GM12878 (cell line): ENCODE data around the gene CLSTN2. TPM values are rescaled to one million over a fixed set of nuclear protein-coding genes. Genes with fewer than 3 reads are reported as not detected.

Experiments used
- ATAC-seq: fragments of 200-7000 bp; cut with Tn5 transposase; 3 replicates; pipeline ENCODE4 v1.9.1; 2020; ENCODE audit warnings: mild to moderate bottlenecking, moderate library complexity
- BruUV-seq: library from RNA; stranded (reverse); fragments of 400-500 nt; replicated peaks from 2 replicates; lab custom pipeline; 2021; lab: Mats Ljungman, UMichigan
- CTCF ChIA-PET: fragments of 300-600 bp; sonication (Branson Sonifier 250); formaldehyde crosslinking; extraction: SDS; loops from one replicate; lab custom pipeline; 2021; ENCODE audit warnings: inconsistent platforms; lab: Yijun Ruan, JAX
- POLR2A ChIA-PET: fragments of 350-600 bp; formaldehyde crosslinking; extraction: SDS; loops from one replicate; lab custom pipeline; 2021; ENCODE audit warnings: inconsistent platforms; lab: Charles Lee
- RAD21 ChIA-PET: fragments of 300-600 bp; sonication (Branson Sonifier 250); formaldehyde crosslinking; loops from one replicate; lab custom pipeline; 2023; ENCODE audit warnings: antibody characterized with exemption; ENCODE audit not compliant: unreplicated experiment; lab: Charles Lee
- SMC1A ChIA-PET: fragments of 300-600 bp; sonication (Branson Sonifier 250); formaldehyde crosslinking; loops from one replicate; lab custom pipeline; 2023; ENCODE audit not compliant: unreplicated experiment, uncharacterized antibody; lab: Charles Lee
- DNase-seq: peaks from one replicate; pipeline ENCODE4 v3.0.0-alpha.2; 2011; ENCODE audit warnings: low read depth, low spot score
- FAIRE-seq: peaks from 3 replicates; lab custom pipeline; 2011; peaks lifted over from hg19 to GRCh38; lab: Jason Lieb, UNC
- H2AFZ ChIP-seq: 2 replicates; pipeline ENCODE4 v1.6.0; 2011; ENCODE audit warnings: low read depth, low read length, control low read depth; ENCODE audit not compliant: control insufficient read depth
- H3K27ac ChIP-seq: 2 replicates; pipeline ENCODE4 v1.5.1; 2011; ENCODE audit warnings: control low read depth; ENCODE audit not compliant: control insufficient read depth, insufficient read depth
- H3K27me3 ChIP-seq, 2 experiments: replicated peaks in 1 of 2; 2 replicates each; pipeline versions ENCODE4 v1.6.0 to v1.6.1; 2011; ENCODE audit warnings: low read length in 1 of 2; ENCODE audit not compliant: control insufficient read depth in 2 of 2, insufficient read depth in 2 of 2
- H3K36me3 ChIP-seq, 2 experiments: 2 replicates each; pipeline ENCODE4 v1.5.1; 2011; ENCODE audit warnings: low read length in 1 of 2; ENCODE audit not compliant: control insufficient read depth in 2 of 2, insufficient read depth in 2 of 2
- H3K4me1 ChIP-seq: 2 replicates; pipeline ENCODE4 v1.6.1; 2011; ENCODE audit warnings: mild to moderate bottlenecking, low read length, moderate library complexity, mixed read lengths; ENCODE audit not compliant: control insufficient read depth, insufficient read depth
- H3K4me2 ChIP-seq: 2 replicates; pipeline ENCODE4 v1.6.0; 2011; ENCODE audit warnings: control low read depth; ENCODE audit not compliant: control insufficient read depth, insufficient read depth
- H3K4me3 ChIP-seq: fragments of 200-600 bp; sonication (generic); 2 replicates; pipeline ENCODE4 v1.5.1; 2016
- H3K79me2 ChIP-seq: 2 replicates; pipeline ENCODE4 v1.6.0; 2011; ENCODE audit warnings: low read length; ENCODE audit not compliant: control insufficient read depth, insufficient read depth
- H3K9ac ChIP-seq: 2 replicates; pipeline ENCODE4 v1.8.0; 2011; ENCODE audit warnings: low read length, control low read depth, mixed read lengths; ENCODE audit not compliant: control insufficient read depth, insufficient read depth
- H3K9me3 ChIP-seq: replicated peaks from 3 replicates; pipeline ENCODE4 v1.5.1; 2011; ENCODE audit warnings: mild to moderate bottlenecking, low read length; ENCODE audit not compliant: control insufficient read depth, insufficient read depth
- H4K20me1 ChIP-seq: 2 replicates; pipeline ENCODE4 v1.6.0; 2011; ENCODE audit not compliant: control insufficient read depth, insufficient read depth
- ASH2L ChIP-seq: fragments of 300-600, 200-600 bp; sonication (generic); IDR thresholded peaks from 2 replicates; pipeline ENCODE4 v1.6.1; 2017; ENCODE audit warnings: low read depth, mild to moderate bottlenecking, borderline replicate concordance
- ATF2 ChIP-seq: IDR thresholded peaks from 2 replicates; pipeline ENCODE4 v1.6.1; 2012; ENCODE audit warnings: low read length, inconsistent platforms
- BCL11A ChIP-seq: IDR thresholded peaks from 2 replicates; pipeline ENCODE4 v1.6.1; 2011; ENCODE audit warnings: low read depth, low read length
- CEBPB ChIP-seq, 2 experiments: fragments of 150-350 bp in 1 of 2; IDR thresholded peaks; 2 replicates each; pipeline ENCODE4 v1.6.1; 2012 to 2014; ENCODE audit warnings: low read depth in 2 of 2, low read length in 2 of 2, borderline replicate concordance in 1 of 2, inconsistent platforms in 1 of 2
- CREB1 ChIP-seq: IDR thresholded peaks from 2 replicates; pipeline ENCODE4 v1.6.1; 2012; ENCODE audit warnings: low read depth, mild to moderate bottlenecking, inconsistent platforms
- CREM ChIP-seq: IDR thresholded peaks from 2 replicates; pipeline ENCODE4 v1.6.1; 2014; ENCODE audit warnings: antibody characterized with exemption, low read depth
- IRF3 ChIP-seq: fragments of 450-650 bp; IDR thresholded peaks from 2 replicates; pipeline ENCODE4 v1.6.1; 2014; ENCODE audit warnings: mild to moderate bottlenecking
- KLF5 ChIP-seq: fragments of 450-650 bp; IDR thresholded peaks from 2 replicates; pipeline ENCODE4 v1.6.1; 2014; ENCODE audit warnings: mild to moderate bottlenecking; ENCODE audit not compliant: partially characterized antibody
- MYB ChIP-seq: fragments of 150-350 bp; IDR thresholded peaks from 2 replicates; pipeline ENCODE4 v1.6.1; 2014; ENCODE audit warnings: mild to moderate bottlenecking, low read depth, low read length, borderline replicate concordance
- NRF1 ChIP-seq: conservative IDR thresholded peaks from 2 replicates; pipeline ENCODE4 v1.6.1; 2011; ENCODE audit warnings: mild to moderate bottlenecking, low read depth, low read length, improper control_type of control experiment
- PKNOX1 ChIP-seq: fragments of 450-650 bp; IDR thresholded peaks from 2 replicates; pipeline ENCODE4 v1.6.1; 2016; ENCODE audit warnings: mild to moderate bottlenecking
- RFX5 ChIP-seq: IDR thresholded peaks from 2 replicates; pipeline ENCODE4 v1.6.1; 2011; ENCODE audit warnings: low read depth, low read length, improper control_type of control experiment
- SPI1 ChIP-seq: IDR thresholded peaks from 2 replicates; pipeline ENCODE4 v1.6.1; 2011; ENCODE audit warnings: low read depth, mild to moderate bottlenecking, low read length, moderate library complexity, borderline replicate concordance; ENCODE audit not compliant: insufficient read depth
- TAF1 ChIP-seq: IDR thresholded peaks from 2 replicates; pipeline ENCODE4 v1.6.1; 2011; ENCODE audit warnings: mild to moderate bottlenecking, low read depth, low read length, borderline replicate concordance
- YBX1 ChIP-seq: fragments of 450-650 bp; IDR thresholded peaks from 2 replicates; pipeline ENCODE4 v1.6.1; 2016; ENCODE audit warnings: antibody characterized with exemption
- WGBS: methylation state at CpG from one replicate; pipeline ENCODE4 v1.1.6; 2016; ENCODE audit warnings: low lambda C conversion rate; ENCODE audit not compliant: insufficient replicate concordance, insufficient coverage; ENCODE audit errors: missing lambda C conversion rate; 5-methylcytosine and 5-hydroxymethylcytosine counted together
- in situ Hi-C: fragments of 300-500 bp; cut with MboI; formaldehyde crosslinking; loops from 9 replicates; pipeline ENCODE4 v1.14.3; 2018; ENCODE audit warnings: mixed read lengths
- intact Hi-C: fragments of 100-400 bp; cut with micrococcal nuclease; formaldehyde crosslinking; loops from one replicate; pipeline ENCODE4 v1.14.2; 2022; ENCODE audit not compliant: unreplicated experiment
- polyA plus RNA-seq, 11 experiments: library from polyadenylated mRNA; depleted of rRNA in 4 of 11; unstranded in 6 of 11; stranded (reverse) in 5 of 11; fragments of >200 nt; fragmentation: Nextera tagmentation in 4 of 11; fragmentation: Illumina TruSeq in 1 of 11; extraction: Ambion mirVana in 4 of 11; extraction: Trizol in 1 of 11; gene quantifications; 1 replicate in 1 of 11; 2 replicates in 10 of 11; pipeline versions ENCODE4 v1.2.1 to v1.2.3, GENCODE V29; 2011 to 2016; ENCODE audit warnings: inconsistent platforms in 2 of 11, missing spikeins in 2 of 11, low read depth in 1 of 11
- total RNA-seq, 4 experiments: library from RNA; depleted of rRNA in 3 of 4; stranded (reverse); fragments of >200 nt in 3 of 4; fragmentation: Illumina TruSeq in 1 of 4; extraction: Trizol in 1 of 4; gene quantifications; 2 replicates each; pipeline versions ENCODE4 v1.2.1 to v1.2.3, GENCODE V29; 2013 to 2021

CLSTN2 gene
- total and polyA plus RNA-seq, 10 of the 15 experiments (the other 5 are each of a cell fraction or from before 2014, with no cell fraction given), result under 0.01 to 0.10 (median under 0.01) TPM; not detected in 5

GRCh38 chr3:140093742-140094141, 158.8 kb downstream of the CLSTN2 start:
- TF ChIP-seq PKNOX1, result no peak
- TF ChIP-seq BCL11A, result no peak
- no peak for TF ChIP-seq SPI1
- TF ChIP-seq CREM, result no peak
- H3K4me1 ChIP-seq, result no peaks in the 10 kb centered on the region
- CTCF ChIA-PET, result interaction anchor here (0.6 to 1.0 kb wide), 3 partner anchors 120 to 723 kb away, joined by 3 to 4 read pairs (median 3); no protein-coding TSS in a partner anchor
- RAD21 ChIA-PET, result no interaction called here
- WGBS, result 4% methylated on average over 5 of the region's 5 CpGs
- no peak overlapping the region for H3K4me3 ChIP-seq
- H2AFZ ChIP-seq, result no peak overlapping the region
- intact Hi-C loops, result no loop called here
- SMC1A ChIA-PET, result interaction anchor here (0.7 to 1.2 kb wide), 2 partner anchors 127 to 367 kb away, joined by 3 to 4 read pairs; no protein-coding TSS in a partner anchor
- H3K79me2 ChIP-seq, result no peaks in the 10 kb centered on the region
- ATAC-seq, result no peak
- in situ Hi-C loops, result no loop called here
- H3K27ac ChIP-seq, result no peak overlapping the region
- H4K20me1 ChIP-seq, result no peaks in the 10 kb centered on the region
- POLR2A ChIA-PET, result no interaction called here
- H3K9ac ChIP-seq, result no peak overlapping the region
- BruUV-seq, result no TSS peak
- FAIRE-seq, result no peak
- H3K9me3 ChIP-seq, result no peaks in the 10 kb centered on the region
- DNase-seq, result no peak
- no peaks in the 10 kb centered on the region for H3K36me3 ChIP-seq
- no peaks in the 10 kb centered on the region; a peak in 1 of 4 replicates for H3K27me3 ChIP-seq
- no peak overlapping the region for H3K4me2 ChIP-seq

- ChIA-PET SMC1A (interaction anchor here (0.7 kb wide), 1 partner anchor 366 kb away, joined by 3 read pairs; no protein-coding TSS in a partner anchor), POLR2A (no interaction called here), RAD21 (no interaction called here), CTCF (interaction anchor here (0.7 kb wide), 1 partner anchor 120 kb away, joined by 3 read pairs; no protein-coding TSS in a partner anchor)
- Histone ChIP-seq H3K4me1 (no peaks in the 10 kb centered on the region), H2AFZ (no peak overlapping the region), H3K9ac (no peak overlapping the region), H3K79me2 (no peaks in the 10 kb centered on the region), H4K20me1 (no peaks in the 10 kb centered on the region), H3K27me3 (no peaks in the 10 kb centered on the region; a peak in 1 of 4 replicates), H3K36me3 (no peaks in the 10 kb centered on the region), H3K4me3 (no peak overlapping the region), H3K4me2 (no peak overlapping the region), H3K27ac (no peak overlapping the region), H3K9me3 (no peaks in the 10 kb centered on the region)
- intact Hi-C loops (no loop called here), in situ Hi-C loops (no loop called here)
- no TSS peak for BruUV-seq
- DNase-seq (no peak), ATAC-seq (no peak), FAIRE-seq (no peak)
- WGBS, result 53% methylated on average over 1 of the region's 1 CpG
- no peak for TF ChIP-seq IRF3
- no peak for TF ChIP-seq NRF1
- no peak for TF ChIP-seq MYB
- no peak for TF ChIP-seq YBX1
- TF ChIP-seq ATF2, result no peak
- no peak for TF ChIP-seq RFX5
- TF ChIP-seq CEBPB (IDR thresholded peaks at IDR 0.05; ENCODE audit: borderline replicate concordance in 1 of 2, low read depth in 2 of 2, low read length in 2 of 2), result no peak
- TF ChIP-seq CREB1, result no peak
- no peak for TF ChIP-seq ASH2L
- no peak for TF ChIP-seq TAF1
- no peak for TF ChIP-seq KLF5
Observed at GRCh38 chr3:140094487-140094886, 159.5 kb downstream of the CLSTN2 start.
